T-helper 1 cell treated with Interleukin-12 subunit alpha and Interleukin-12 subunit beta and Interleukin-4 antibody, amounts not matched to agents 30 μg/mL and 1 μg/mL, for 36 hours (primary cell): ENCODE measurements around the gene NPDC1.
A peak's percentile ranks its signal among the peaks of the same experiment; 100 is the strongest.

ENCODE experiments used
- H3K27ac Mint-ChIP-seq: one replicate; pipeline ENCODE4 v1.8.0; 2021; ENCODE audit warnings: mild to moderate bottlenecking, mixed read lengths
- H3K27me3 Mint-ChIP-seq: one replicate; pipeline ENCODE4 v1.8.0; 2021; ENCODE audit warnings: low read depth, mixed read lengths
- H3K36me3 Mint-ChIP-seq: one replicate; pipeline ENCODE4 v1.8.0; 2021; ENCODE audit warnings: low read depth, mixed read lengths
- H3K4me1 Mint-ChIP-seq: one replicate; pipeline ENCODE4 v1.8.0; 2021; ENCODE audit warnings: low read depth, mixed read lengths
- H3K4me3 Mint-ChIP-seq: one replicate; pipeline ENCODE4 v1.8.0; 2021; ENCODE audit warnings: mild to moderate bottlenecking, moderate library complexity, mixed read lengths
- H3K9me3 Mint-ChIP-seq: one replicate; pipeline ENCODE4 v1.8.0; 2021; ENCODE audit warnings: mixed read lengths

The NPDC1 gene

GRCh38 chr9:137031904-137032640, 13.9 kb downstream of the NPDC1 start, which contains the start of gene FUT7:
TSS of gene FUT7 (minus strand) at chr9:137032088. CDS start at chr9:137031991, 97 bp downstream.
- H3K4me3 Mint-ChIP-seq = peak within 1 kb of the TSS; percentile 67
- H3K27me3 Mint-ChIP-seq = peaks cover 4% of the 10 kb centered on the region
- peak within 1 kb of the TSS; percentile 36 for H3K27ac Mint-ChIP-seq

GRCh38 chr9:137030538-137031527, 15.1 kb downstream of the NPDC1 start:
- Mint-ChIP-seq H3K36me3 (no peaks in the 10 kb centered on the region), H3K27ac (peak overlapping the region; percentile 57), H3K4me1 (peaks cover 35% of the 10 kb centered on the region), H3K9me3 (no peaks in the 10 kb centered on the region), H3K4me3 (peak overlapping the region; percentile 25), H3K27me3 (peaks cover 4% of the 10 kb centered on the region)

More at GRCh38 chr9:137031904-137032640, 13.9 kb downstream of the NPDC1 start, which contains the start of gene FUT7:
- Mint-ChIP-seq H3K36me3 (no peaks in the 10 kb centered on the region), H3K9me3 (no peaks in the 10 kb centered on the region), H3K4me1 (peaks cover 35% of the 10 kb centered on the region)

- Mint-ChIP-seq H3K4me1 (peaks cover 33% of the 10 kb centered on the region), H3K27me3 (peaks cover 4% of the 10 kb centered on the region), H3K9me3 (no peaks in the 10 kb centered on the region), H3K27ac (no peak overlapping the region), H3K4me3 (peak overlapping the region; percentile 25), H3K36me3 (no peaks in the 10 kb centered on the region)
Observed at GRCh38 chr9:137030006-137030405, 16.0 kb downstream of the NPDC1 start.

GRCh38 chr9:137029058-137029936, 16.7 kb downstream of the NPDC1 start:
- Mint-ChIP-seq H3K4me3 (peak overlapping the region; percentile 74), H3K4me1 (peaks cover 26% of the 10 kb centered on the region), H3K36me3 (no peaks in the 10 kb centered on the region), H3K27me3 (peaks cover 4% of the 10 kb centered on the region), H3K27ac (peak overlapping the region; percentile 73), H3K9me3 (no peaks in the 10 kb centered on the region)

- Mint-ChIP-seq H3K27ac (peak overlapping the region; percentile 73), H3K4me1 (peaks cover 23% of the 10 kb centered on the region), H3K4me3 (peak overlapping the region; percentile 74), H3K9me3 (no peaks in the 10 kb centered on the region), H3K27me3 (peaks cover 4% of the 10 kb centered on the region), H3K36me3 (no peaks in the 10 kb centered on the region)
Observed at GRCh38 chr9:137028263-137029057, 17.5 kb downstream of the NPDC1 start.

- Mint-ChIP-seq H3K9me3 (no peaks in the 10 kb centered on the region), H3K36me3 (no peaks in the 10 kb centered on the region), H3K27me3 (peaks cover 4% of the 10 kb centered on the region), H3K4me1 (peaks cover 19% of the 10 kb centered on the region), H3K4me3 (peak within 1 kb of the TSS; percentile 82), H3K27ac (peak within 1 kb of the TSS; percentile 73)
Observed at GRCh38 chr9:137027369-137028262, 18.4 kb downstream of the NPDC1 start, which contains the start of gene ABCA2. TSS of gene ABCA2 (minus strand) at chr9:137028237. CDS start at chr9:137028140, 97 bp downstream.

- Mint-ChIP-seq H3K36me3 (no peaks in the 10 kb centered on the region), H3K4me1 (peaks cover 16% of the 10 kb centered on the region), H3K4me3 (peak overlapping the region; percentile 82), H3K9me3 (no peaks in the 10 kb centered on the region), H3K27ac (no peak overlapping the region), H3K27me3 (peaks cover 4% of the 10 kb centered on the region)
Observed at GRCh38 chr9:137026828-137027227, 19.1 kb downstream of the NPDC1 start.

GRCh38 chr9:137026384-137026783, 19.6 kb downstream of the NPDC1 start:
- no peak overlapping the region for H3K27ac Mint-ChIP-seq
- H3K36me3 Mint-ChIP-seq = no peaks in the 10 kb centered on the region

GRCh38 chr9:137025517-137025966, 20.4 kb downstream of the NPDC1 start:
- no peak overlapping the region for H3K4me3 Mint-ChIP-seq
- peaks cover 4% of the 10 kb centered on the region for H3K27me3 Mint-ChIP-seq
- H3K36me3 Mint-ChIP-seq = no peaks in the 10 kb centered on the region
- H3K4me1 Mint-ChIP-seq = peaks cover 11% of the 10 kb centered on the region
- no peaks in the 10 kb centered on the region for H3K9me3 Mint-ChIP-seq
- H3K27ac Mint-ChIP-seq = no peak overlapping the region

More at GRCh38 chr9:137026384-137026783, 19.6 kb downstream of the NPDC1 start:
- H3K4me3 Mint-ChIP-seq = no peak overlapping the region
- H3K27me3 Mint-ChIP-seq = peaks cover 4% of the 10 kb centered on the region
- H3K4me1 Mint-ChIP-seq = peaks cover 15% of the 10 kb centered on the region
- H3K9me3 Mint-ChIP-seq = no peaks in the 10 kb centered on the region

- Mint-ChIP-seq H3K27ac (no peak overlapping the region), H3K4me1 (peaks cover 5% of the 10 kb centered on the region), H3K27me3 (peaks cover 4% of the 10 kb centered on the region), H3K9me3 (no peaks in the 10 kb centered on the region), H3K36me3 (no peaks in the 10 kb centered on the region), H3K4me3 (no peak overlapping the region)
Observed at GRCh38 chr9:137023583-137023991, 22.4 kb downstream of the NPDC1 start.

- Mint-ChIP-seq H3K27me3 (peaks cover 4% of the 10 kb centered on the region), H3K27ac (no peak overlapping the region), H3K4me3 (no peak overlapping the region), H3K4me1 (peaks cover 5% of the 10 kb centered on the region), H3K9me3 (no peaks in the 10 kb centered on the region), H3K36me3 (no peaks in the 10 kb centered on the region)
Observed at GRCh38 chr9:137023157-137023556, 22.8 kb downstream of the NPDC1 start.

GRCh38 chr9:137022662-137023008, 23.3 kb downstream of the NPDC1 start:
- H3K4me1 Mint-ChIP-seq = peaks cover 5% of the 10 kb centered on the region
- no peaks in the 10 kb centered on the region for H3K36me3 Mint-ChIP-seq
- no peak overlapping the region for H3K4me3 Mint-ChIP-seq
- H3K9me3 Mint-ChIP-seq = no peaks in the 10 kb centered on the region
- H3K27ac Mint-ChIP-seq = no peak overlapping the region
- peaks cover 4% of the 10 kb centered on the region for H3K27me3 Mint-ChIP-seq
